IMR-90 (cell line): ENCODE results near the gene TRIM44.

Source experiments
- BHLHE40 ChIP-seq: fragments of 150-350 bp; IDR thresholded peaks from 2 replicates; pipeline ENCODE4 v1.6.1; 2016; ENCODE audit warnings: mild to moderate bottlenecking, low read depth, low read length
- CEBPB ChIP-seq: IDR thresholded peaks from 2 replicates; pipeline ENCODE4 v1.6.1; 2012; ENCODE audit warnings: low read depth, low read length, improper control_type of control experiment
- CHD1 ChIP-seq: IDR thresholded peaks from 2 replicates; pipeline ENCODE4 v1.6.1; 2012; ENCODE audit warnings: low read depth, low read length, improper control_type of control experiment
- CTCF ChIP-seq: conservative IDR thresholded peaks from 2 replicates; pipeline ENCODE4 v1.5.1; 2012; ENCODE audit warnings: mild to moderate bottlenecking, low read depth, low read length, improper control_type of control experiment
- ELK1 ChIP-seq: fragments of 150-350 bp; IDR thresholded peaks from 2 replicates; pipeline ENCODE4 v1.6.1; 2016; ENCODE audit warnings: low read depth, mild to moderate bottlenecking, low read length, moderate library complexity, borderline replicate concordance
- FOS ChIP-seq: fragments of 150-350 bp; IDR thresholded peaks from 2 replicates; pipeline ENCODE4 v1.6.1; 2016; ENCODE audit warnings: low read depth, low read length
- MAFK ChIP-seq: IDR thresholded peaks from 2 replicates; pipeline ENCODE4 v1.6.1; 2012; ENCODE audit warnings: low read depth, low read length, improper control_type of control experiment
- MAZ ChIP-seq: IDR thresholded peaks from 2 replicates; pipeline ENCODE4 v1.6.1; 2012; ENCODE audit warnings: low read depth, mild to moderate bottlenecking, low read length, improper control_type of control experiment, moderate library complexity, borderline replicate concordance
- NFE2L2 ChIP-seq: fragments of 150-350 bp; IDR thresholded peaks from 2 replicates; pipeline ENCODE4 v1.6.1; 2016; ENCODE audit warnings: low read depth, mild to moderate bottlenecking, low read length
- POLR2A ChIP-seq: IDR thresholded peaks from 2 replicates; pipeline ENCODE4 v1.6.1; 2012; ENCODE audit warnings: mild to moderate bottlenecking, low read depth, low read length
- RAD21 ChIP-seq: IDR thresholded peaks from 2 replicates; pipeline ENCODE4 v1.6.1; 2012; ENCODE audit warnings: low read length, improper control_type of control experiment
- RCOR1 ChIP-seq: IDR thresholded peaks from 2 replicates; pipeline ENCODE4 v1.6.1; 2012; ENCODE audit warnings: mild to moderate bottlenecking, low read length, improper control_type of control experiment; ENCODE audit not compliant: insufficient replicate concordance
- SMC3 ChIP-seq: fragments of 150-350 bp; IDR thresholded peaks from 2 replicates; pipeline ENCODE4 v1.6.1; 2016; ENCODE audit warnings: low read depth, mild to moderate bottlenecking, antibody characterized with exemption, low read length, moderate library complexity
- USF2 ChIP-seq: fragments of 150-350 bp; IDR thresholded peaks from 2 replicates; pipeline ENCODE4 v1.6.1; 2017; ENCODE audit warnings: mild to moderate bottlenecking, antibody characterized with exemption, low read length, low read depth

GRCh38 chr11:35810045-35810645, 147.6 kb downstream of the TRIM44 start:
- TF ChIP-seq CTCF (no peak), CHD1 (no peak), CEBPB (no peak), FOS (no peak), POLR2A (no peak), USF2 (no peak), MAFK (no peak), NFE2L2 (no peak), BHLHE40 (no peak), MAZ (no peak), RCOR1 (no peak), RAD21 (no peak), SMC3 (no peak), ELK1 (no peak)
